GM12801 (cell line): ENCODE measurements around the gene MXRA7.

Experiments used
- TF ChIP-seq, protein P1 (sequence below): IDR thresholded peaks from one replicate; pipeline ENCODE4 v1.5.1; 2011; ENCODE audit warnings: control low read depth; ENCODE audit not compliant: insufficient read length; ENCODE audit errors: extremely low read depth

Gene MXRA7

DNA sequence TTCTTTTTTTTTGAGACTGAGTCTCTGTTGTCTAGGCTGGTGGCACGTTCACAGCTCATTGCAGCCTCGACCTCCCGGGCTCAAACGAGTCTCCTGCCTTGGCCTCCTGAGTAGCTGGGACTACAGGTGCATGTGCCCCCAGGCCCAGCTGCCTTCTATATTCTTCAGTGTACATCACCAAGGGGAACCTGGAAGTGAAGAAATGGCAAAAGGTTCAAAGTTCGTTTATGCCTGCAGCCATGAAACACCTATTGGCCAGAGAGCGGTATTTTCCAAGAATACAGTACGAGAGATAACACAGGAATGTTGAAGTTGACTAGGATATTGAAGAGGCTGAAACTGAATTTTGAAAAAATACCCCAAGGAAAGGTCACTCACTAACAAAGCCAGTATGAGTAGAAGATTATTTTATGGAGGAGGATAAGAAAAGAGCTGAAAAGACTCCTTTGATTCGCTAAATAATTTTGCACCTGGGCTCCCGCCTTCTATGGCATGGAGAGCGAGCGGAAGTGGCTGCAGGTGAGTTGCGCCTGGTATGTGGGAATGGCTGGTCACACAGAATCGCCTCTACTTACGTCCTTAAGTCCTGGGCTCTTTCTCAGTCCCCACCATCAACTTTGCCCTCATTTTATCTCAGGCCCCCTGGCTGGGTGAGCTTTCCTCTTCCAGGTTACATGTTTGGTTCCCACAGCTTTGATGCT is 77.0 kb downstream of the MXRA7 start:
- TF ChIP-seq, protein P1, sequence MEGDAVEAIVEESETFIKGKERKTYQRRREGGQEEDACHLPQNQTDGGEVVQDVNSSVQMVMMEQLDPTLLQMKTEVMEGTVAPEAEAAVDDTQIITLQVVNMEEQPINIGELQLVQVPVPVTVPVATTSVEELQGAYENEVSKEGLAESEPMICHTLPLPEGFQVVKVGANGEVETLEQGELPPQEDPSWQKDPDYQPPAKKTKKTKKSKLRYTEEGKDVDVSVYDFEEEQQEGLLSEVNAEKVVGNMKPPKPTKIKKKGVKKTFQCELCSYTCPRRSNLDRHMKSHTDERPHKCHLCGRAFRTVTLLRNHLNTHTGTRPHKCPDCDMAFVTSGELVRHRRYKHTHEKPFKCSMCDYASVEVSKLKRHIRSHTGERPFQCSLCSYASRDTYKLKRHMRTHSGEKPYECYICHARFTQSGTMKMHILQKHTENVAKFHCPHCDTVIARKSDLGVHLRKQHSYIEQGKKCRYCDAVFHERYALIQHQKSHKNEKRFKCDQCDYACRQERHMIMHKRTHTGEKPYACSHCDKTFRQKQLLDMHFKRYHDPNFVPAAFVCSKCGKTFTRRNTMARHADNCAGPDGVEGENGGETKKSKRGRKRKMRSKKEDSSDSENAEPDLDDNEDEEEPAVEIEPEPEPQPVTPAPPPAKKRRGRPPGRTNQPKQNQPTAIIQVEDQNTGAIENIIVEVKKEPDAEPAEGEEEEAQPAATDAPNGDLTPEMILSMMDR = no peak

DNA sequence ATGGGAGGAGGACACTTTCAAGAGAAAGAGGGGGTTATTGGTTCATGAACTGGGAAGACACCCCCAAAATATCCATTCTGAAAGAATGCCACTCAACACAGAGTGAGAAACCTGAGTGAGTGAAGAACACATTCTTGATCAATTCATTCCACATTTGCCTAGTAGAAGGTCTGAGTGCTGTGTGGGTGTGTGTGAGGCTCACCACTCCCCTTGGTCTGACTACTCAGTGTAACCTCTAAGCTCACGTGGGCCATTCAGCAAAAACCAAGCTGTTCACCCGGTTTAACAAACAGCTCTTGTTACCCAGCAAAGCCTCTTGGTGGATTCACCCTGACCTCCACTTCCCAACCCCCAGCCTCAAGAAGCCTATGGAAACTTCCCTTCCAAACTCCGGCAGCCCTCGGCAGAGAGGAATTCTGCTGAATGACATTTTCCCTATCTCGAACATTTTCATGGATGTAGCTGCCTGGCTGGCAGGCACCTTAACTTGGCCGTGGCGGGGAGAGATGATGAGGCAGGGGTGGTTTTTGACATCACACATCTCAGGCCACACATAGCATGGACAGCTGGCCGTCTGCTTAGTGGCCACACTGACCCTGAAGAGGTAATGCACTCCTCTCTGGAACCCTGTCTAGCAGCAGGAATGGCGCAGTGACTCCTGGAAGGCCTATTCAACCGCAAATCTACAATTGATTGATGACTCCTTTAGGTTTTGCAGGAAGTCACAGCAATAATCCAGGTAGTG is 78.8 kb downstream of the MXRA7 start:
- TF ChIP-seq, protein P1 = no peak

DNA sequence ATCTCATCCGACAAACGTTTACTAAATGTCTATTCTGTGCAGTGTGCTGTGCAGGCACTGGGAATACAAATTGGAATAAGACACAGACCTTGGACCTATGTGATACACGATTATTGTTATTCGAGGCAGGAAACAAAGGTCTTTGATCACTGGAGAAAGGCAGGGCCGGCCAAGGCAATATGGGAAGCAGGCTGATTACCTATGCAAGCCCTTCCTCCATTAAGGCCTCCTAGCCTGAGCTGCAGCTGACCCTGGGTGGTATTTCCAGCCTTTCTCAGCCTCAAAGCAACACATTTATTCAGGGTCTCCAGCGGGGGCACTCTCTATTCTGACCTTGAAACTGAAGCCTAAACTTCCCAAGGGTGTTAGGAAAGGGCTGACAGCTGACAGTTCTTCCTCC is 80.6 kb downstream of the MXRA7 start:
- TF ChIP-seq, protein P1 = no peak
